NT2/D1 (cell line): ENCODE results near the gene CDC42BPG.

Experiments used
- SUZ12 ChIP-seq: IDR thresholded peaks from 2 replicates; pipeline ENCODE4 v1.6.1; 2011; ENCODE audit not compliant: insufficient read length, insufficient read depth; ENCODE audit errors: extremely low read depth
- YY1 ChIP-seq: IDR thresholded peaks from 2 replicates; pipeline ENCODE4 v1.6.1; 2011; ENCODE audit not compliant: insufficient read length, insufficient read depth
- ZNF274 ChIP-seq: IDR thresholded peaks from 2 replicates; pipeline ENCODE4 v1.6.1; 2011; ENCODE audit warnings: mild to moderate bottlenecking, low read depth, low read length

- TF ChIP-seq YY1 (no peak), SUZ12 (no peak), ZNF274 (no peak)
Observed at GRCh38 chr11:64796047-64796756, 48.3 kb downstream of the CDC42BPG start.
